NCI-H82 treated with DMSO at 0.1 percent for 48 hours (cell line): ENCODE measurements around the gene COG7.
"Not testable (repeated sequence)": the region's sequence is repeated elsewhere in the genome, so short reads cannot be mapped to it uniquely, and the experiment has no call there.

ENCODE experiments used
- DNase-seq: peaks from one replicate; lab custom pipeline; 2025; ENCODE audit not compliant: unreplicated experiment; lab: John Stamatoyannopoulos, UW

Gene COG7

DNA sequence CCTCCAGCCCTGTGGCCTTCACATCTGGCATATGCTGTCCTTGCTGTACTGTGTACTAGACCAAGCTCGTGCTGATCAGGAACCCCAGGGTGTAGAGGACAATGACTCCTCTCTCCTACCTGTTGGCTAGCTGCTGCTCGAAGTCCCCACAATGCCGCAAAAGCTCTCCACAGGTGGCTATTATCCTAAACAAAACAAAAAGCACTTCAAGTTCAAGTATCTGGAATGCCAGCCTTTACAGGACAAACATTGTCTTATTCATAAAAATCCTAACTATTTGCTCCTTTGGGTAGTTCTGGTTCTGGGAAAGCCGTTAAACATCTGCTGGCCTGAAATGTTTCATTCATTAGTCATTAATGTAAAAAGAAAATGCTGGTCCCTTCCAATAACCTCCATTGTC is 42.8 kb downstream of the COG7 start:
- DNase-seq = no peak

- no peak for DNase-seq
Measured at GRCh38 chr16:23409522-23409921, 43.5 kb downstream of the COG7 start.

- peak; percentile 85 for DNase-seq
Measured at GRCh38 chr16:23408823-23409298, 44.1 kb downstream of the COG7 start.

DNA sequence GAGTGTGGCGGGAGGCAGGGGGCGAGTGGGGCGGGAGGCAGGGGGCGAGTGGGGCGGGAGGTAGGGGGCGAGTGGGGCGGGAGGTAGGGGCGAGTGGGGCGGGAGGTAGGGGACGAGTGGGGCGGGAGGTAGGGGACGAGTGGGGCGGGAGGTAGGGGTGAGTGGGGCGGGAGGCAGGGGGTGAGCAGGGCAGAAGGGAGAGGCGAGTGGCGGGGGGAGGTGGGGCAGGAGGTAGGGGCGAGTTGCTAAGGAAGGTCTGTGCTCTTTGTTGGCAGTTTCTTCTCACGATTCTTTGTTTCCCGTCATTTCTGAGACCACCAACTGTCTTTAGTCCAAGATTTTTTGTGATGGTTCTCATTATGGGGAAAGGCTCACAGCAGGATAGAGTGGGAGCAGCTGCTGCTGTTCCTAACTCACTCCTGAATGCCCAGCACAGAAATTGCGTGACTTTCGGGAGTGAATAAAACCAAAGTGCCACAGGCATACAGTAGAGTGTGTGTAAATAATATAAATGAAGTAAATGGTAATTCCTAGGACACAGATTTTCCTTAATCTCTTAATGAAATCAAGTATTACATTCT is 44.7 kb downstream of the COG7 start:
- DNase-seq = no peak

GRCh38 chr16:23407436-23408127 is 45.4 kb downstream of the COG7 start:
- DNase-seq = no peak

GRCh38 chr16:23406546-23407240 is 46.3 kb downstream of the COG7 start:
- no peak for DNase-seq

GRCh38 chr16:23406024-23406423 is 47.0 kb downstream of the COG7 start:
- DNase-seq = no peak

DNA sequence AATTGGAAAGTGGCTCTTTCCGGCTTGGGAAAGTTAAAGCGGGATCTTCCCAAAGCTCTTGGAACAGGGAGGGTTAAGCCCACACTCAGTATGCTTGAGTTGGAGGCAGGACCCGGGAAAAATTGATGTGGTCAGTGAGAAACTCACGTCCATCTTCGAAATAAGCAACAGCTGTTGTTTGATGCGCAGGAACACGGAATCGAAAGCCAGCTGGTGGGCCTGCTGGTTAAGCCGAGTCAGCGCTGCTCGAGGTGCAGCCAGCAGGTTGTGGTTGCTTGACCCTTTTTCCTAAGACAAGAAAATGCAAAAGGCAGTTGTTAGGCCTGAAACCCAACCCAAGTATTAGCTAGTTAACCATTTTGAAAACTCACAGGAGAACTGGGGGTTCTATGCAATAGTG is 49.4 kb downstream of the COG7 start:
- DNase-seq = peak; percentile 72

DNA sequence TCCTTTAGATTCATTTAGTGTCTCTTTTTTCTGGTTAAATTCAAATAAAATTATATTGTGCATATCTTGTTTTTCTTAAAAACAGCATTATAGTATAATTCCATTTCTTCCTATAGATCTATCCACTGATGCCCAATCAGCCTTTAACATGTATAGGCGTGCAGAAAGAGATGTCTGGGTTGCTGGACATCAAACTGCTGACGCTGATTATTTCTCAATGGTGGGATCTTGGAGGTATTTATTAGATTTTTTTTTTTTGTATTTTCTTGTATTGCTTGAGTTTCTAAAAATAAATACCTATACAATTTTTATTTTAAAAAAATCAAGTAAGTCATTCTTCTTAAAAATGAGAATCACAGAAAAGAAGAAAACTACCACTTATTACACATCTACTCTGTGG is 50.9 kb downstream of the COG7 start:
- no peak for DNase-seq

GRCh38 chr16:23401139-23401538 is 51.9 kb downstream of the COG7 start:
- peak; percentile 54 for DNase-seq

DNA sequence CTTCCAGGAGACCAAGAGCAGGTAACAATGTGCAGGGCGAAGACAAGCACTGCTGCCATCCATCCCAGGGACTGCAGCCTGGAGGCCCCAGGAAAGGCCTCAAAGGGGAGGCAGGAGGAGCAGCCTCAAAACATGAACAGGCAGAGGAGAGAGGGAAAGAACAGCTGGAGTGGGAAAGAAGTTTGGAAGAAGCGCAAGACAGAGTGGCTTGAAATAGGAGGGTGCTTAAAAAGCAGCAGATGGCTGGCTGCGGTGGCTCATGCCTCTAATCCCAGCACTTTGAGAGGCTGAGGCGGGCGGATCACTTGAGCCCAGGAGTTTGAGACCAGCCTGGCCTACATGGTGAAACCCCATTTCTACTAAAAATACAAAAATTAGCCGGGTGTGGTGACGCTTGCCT is 52.5 kb downstream of the COG7 start:
- DNase-seq = peak; percentile 76

- DNase-seq = peak; percentile 35
Measured at GRCh38 chr16:23398987-23399805, 53.8 kb downstream of the COG7 start.

DNA sequence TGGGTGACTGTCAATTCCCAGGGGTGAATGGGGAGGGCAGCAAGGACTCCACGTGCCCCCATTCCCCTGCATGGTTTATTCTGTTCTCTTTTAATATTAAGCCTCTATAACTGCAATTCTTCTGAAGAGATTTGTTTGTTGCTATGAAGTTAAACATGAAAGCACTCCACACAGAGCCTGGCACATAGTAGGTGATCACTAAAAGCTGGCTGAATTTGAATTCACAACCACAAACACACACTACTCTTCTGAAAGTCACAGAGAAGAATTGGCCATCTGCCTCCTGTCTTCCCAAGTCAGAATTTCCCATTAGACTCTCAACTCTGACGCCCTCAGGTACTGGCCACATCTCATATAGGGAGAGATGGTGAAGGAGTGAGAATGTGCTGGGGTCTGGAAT is 55.5 kb downstream of the COG7 start:
- DNase-seq = no peak

GRCh38 chr16:23395732-23396131 is 57.3 kb downstream of the COG7 start:
- DNase-seq = no peak

- DNase-seq = no peak
Measured at GRCh38 chr16:23394141-23394831, 58.7 kb downstream of the COG7 start.

DNA sequence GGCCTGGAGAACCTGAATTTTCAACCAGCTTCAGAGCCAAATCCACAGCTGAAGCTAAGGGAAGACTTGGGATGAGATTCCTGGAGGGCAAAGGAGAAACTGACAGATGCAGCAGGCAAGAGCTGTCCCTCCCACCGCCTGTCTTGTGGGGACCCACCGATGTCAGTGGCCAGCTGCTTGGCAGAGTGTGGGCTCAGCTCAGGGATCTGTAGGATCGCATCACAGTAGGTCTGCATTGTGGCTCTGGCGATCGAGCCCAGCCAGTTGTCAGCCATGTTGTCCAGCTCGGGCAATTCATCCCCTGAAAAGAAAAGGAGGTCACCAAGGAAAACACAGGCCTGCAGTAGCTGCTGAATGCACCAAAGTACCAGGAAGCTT is 60.8 kb downstream of the COG7 start:
- no peak for DNase-seq

DNA sequence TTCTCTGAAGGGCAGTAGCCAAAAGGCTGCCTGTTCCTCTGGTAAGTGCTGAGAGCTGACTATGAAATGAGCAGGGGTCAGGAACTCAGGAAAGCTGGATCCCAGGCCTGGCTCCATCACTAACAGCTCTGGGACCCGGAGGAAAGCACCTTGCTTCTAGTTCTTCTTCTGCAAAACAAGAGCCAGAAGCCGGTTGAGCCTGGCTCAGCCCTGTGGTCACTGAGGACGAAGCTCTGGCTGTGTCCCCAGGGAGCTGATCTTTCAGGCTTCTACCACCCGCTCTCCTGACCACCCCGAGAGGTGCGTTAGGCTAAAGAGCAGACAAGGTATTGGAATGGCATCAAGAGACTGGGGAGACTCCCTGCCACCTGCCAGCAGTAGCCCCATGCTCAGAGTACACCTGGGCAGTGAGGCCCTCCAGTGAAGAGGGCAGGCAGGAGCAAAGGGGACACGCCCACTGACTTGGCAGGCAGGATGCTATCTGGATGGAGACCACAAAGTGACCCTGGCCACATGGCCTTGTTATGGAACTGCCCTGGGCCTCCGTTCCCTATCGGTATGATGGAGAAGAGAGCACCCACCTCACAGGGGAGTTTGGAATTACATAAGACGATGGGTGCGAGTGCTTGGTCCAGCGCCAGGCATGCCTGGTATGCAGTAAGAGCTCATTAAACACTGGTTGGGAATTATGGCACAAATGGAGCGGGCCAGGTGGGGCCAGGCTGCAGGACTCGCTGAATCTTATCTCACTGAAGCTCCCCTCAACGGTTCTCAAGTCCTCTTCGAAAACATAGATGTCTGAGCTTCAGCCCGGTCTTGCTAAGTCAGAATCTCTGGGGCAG is 61.4 kb downstream of the COG7 start:
- DNase-seq = no peak

DNA sequence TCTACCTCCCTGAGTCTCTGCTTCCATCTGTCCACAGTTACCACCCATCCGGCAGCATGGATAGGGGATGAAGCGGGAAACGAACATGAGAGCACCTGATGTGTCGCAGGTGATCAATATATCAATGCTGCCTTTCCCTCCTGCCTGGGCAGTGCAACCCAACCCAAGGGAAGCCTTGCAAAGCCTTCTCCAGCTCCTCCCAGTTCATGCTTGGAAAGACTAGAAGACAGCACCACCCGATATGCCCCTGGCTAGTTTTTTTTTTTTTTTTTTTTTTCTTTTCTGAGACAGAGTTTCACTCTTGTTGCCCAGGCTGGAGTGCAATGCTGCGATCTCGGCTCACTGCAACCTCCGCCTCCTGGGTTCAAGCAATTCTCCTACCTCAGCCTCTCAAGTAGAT is 63.1 kb downstream of the COG7 start:
- not testable (repeated sequence) for DNase-seq

- DNase-seq = no peak
Measured at GRCh38 chr16:23389201-23389600, 63.8 kb downstream of the COG7 start.

GRCh38 chr16:23388786-23389185 is 64.2 kb downstream of the COG7 start:
- DNase-seq = no peak
